ENCODE results near the gene PARP4.
A peak's percentile ranks its signal among the peaks of the same experiment; 100 is the strongest.

The PARP4 gene

GRCh38 chr13:24505256-24505655 lies 7.3 kb downstream of the PARP4 start:
- peak overlapping the region; percentile 58 for H3K27ac ChIP-seq (replicated peaks)
- no peak overlapping the region for H3K4me3 ChIP-seq (replicated peaks; ENCODE audit: insufficient read depth, low read length)
- DNase-seq (ENCODE audit: low read depth in 1 of 2, low spot score in 1 of 2), result peak; percentile 61 to 95
- TF ChIP-seq REST (IDR thresholded peaks at IDR 0.05; ENCODE audit: insufficient replicate concordance, low read depth) (no peak), POLR2AphosphoS5 (IDR thresholded peaks at IDR 0.05; ENCODE audit: low read depth) (peak; percentile 63; the same call in 1 of the 2 replicates), CTCF (IDR thresholded peaks at IDR 0.05; ENCODE audit: insufficient read depth, low read length) (no peak), GABPA (IDR thresholded peaks at IDR 0.05; ENCODE audit: low read depth) (no peak), SPI1 (IDR thresholded peaks at IDR 0.05; ENCODE audit: borderline replicate concordance, low read depth) (no peak)
- H3K27me3 ChIP-seq (ENCODE audit: insufficient read depth, poor library complexity, severe bottlenecking), result no peaks in the 10 kb centered on the region

- Histone ChIP-seq H3K27ac (replicated peaks) (no peak overlapping the region), H3K4me3 (replicated peaks; ENCODE audit: insufficient read depth, low read length) (no peak overlapping the region), H3K27me3 (ENCODE audit: insufficient read depth, poor library complexity, severe bottlenecking) (no peaks in the 10 kb centered on the region)
- TF ChIP-seq POLR2AphosphoS5 (IDR thresholded peaks at IDR 0.05; ENCODE audit: low read depth) (no peak), SPI1 (IDR thresholded peaks at IDR 0.05; ENCODE audit: borderline replicate concordance, low read depth) (no peak), REST (IDR thresholded peaks at IDR 0.05; ENCODE audit: insufficient replicate concordance, low read depth) (no peak), CTCF (IDR thresholded peaks at IDR 0.05; ENCODE audit: insufficient read depth, low read length) (no peak), GABPA (IDR thresholded peaks at IDR 0.05; ENCODE audit: low read depth) (no peak)
- peak in 1 of 2 experiments; percentile 18 for DNase-seq (ENCODE audit: low read depth in 1 of 2, low spot score in 1 of 2)
Observed at GRCh38 chr13:24503379-24503696, 9.2 kb downstream of the PARP4 start.

- DNase-seq (ENCODE audit: low read depth in 1 of 2, low spot score in 1 of 2), result no peak
- Histone ChIP-seq H3K27ac (replicated peaks) (no peak overlapping the region), H3K4me3 (replicated peaks; ENCODE audit: insufficient read depth, low read length) (no peak overlapping the region), H3K27me3 (ENCODE audit: insufficient read depth, poor library complexity, severe bottlenecking) (no peaks in the 10 kb centered on the region)
- no peak for TF ChIP-seq CTCF (IDR thresholded peaks at IDR 0.05; ENCODE audit: insufficient read depth, low read length)
- TF ChIP-seq GABPA (IDR thresholded peaks at IDR 0.05; ENCODE audit: low read depth), result no peak
- no peak for TF ChIP-seq REST (IDR thresholded peaks at IDR 0.05; ENCODE audit: insufficient replicate concordance, low read depth)
- TF ChIP-seq SPI1 (IDR thresholded peaks at IDR 0.05; ENCODE audit: borderline replicate concordance, low read depth), result no peak
- no peak for TF ChIP-seq POLR2AphosphoS5 (IDR thresholded peaks at IDR 0.05; ENCODE audit: low read depth)
Observed at GRCh38 chr13:24502533-24503378, 9.8 kb downstream of the PARP4 start.

Data from HL-60 (cell line).